Activated effector memory CD4-positive, alpha-beta T cell treated with Interleukin-2 at 50 U/mL for 16 hours (primary cell): Measurements from ENCODE around the gene TCEAL8.
"Not testable (repeated sequence)": the region's sequence is repeated elsewhere in the genome, so short reads cannot be mapped to it uniquely, and the experiment has no call there.

Source experiments
- DNase-seq: peaks from one replicate; pipeline ENCODE4 v3.0.0-alpha.2; 2020

Gene TCEAL8

GRCh38 chrX:103254921-103255493, at the start of gene TCEAL8:
TCEAL8 (minus strand) TSS chrX:103255155; CDS start chrX:103253979, 1,176 bp downstream.
- DNase-seq, result peak; percentile 29

- no peak for DNase-seq
Measured at GRCh38 chrX:103304705-103305104, 49.8 kb upstream of the TCEAL8 start.

GRCh38 chrX:103293118-103293517, 38.2 kb upstream of the TCEAL8 start:
- DNase-seq, result no peak

GRCh38 chrX:103279624-103280023, 24.7 kb upstream of the TCEAL8 start:
- DNase-seq, result no peak

GRCh38 chrX:103276581-103277002, 21.6 kb upstream of the TCEAL8 start, which contains the start of gene TCEAL5:
TCEAL5 (minus strand) TSS chrX:103276750; CDS start chrX:103274563, 2,187 bp downstream.
- no peak for DNase-seq

GRCh38 chrX:103275947-103276567, 21.1 kb upstream of the TCEAL8 start:
- no peak for DNase-seq

- no peak for DNase-seq
Measured at GRCh38 chrX:103274284-103274683, 19.3 kb upstream of the TCEAL8 start.

- DNase-seq, result no peak
Measured at GRCh38 chrX:103258275-103258674, 3.3 kb upstream of the TCEAL8 start.

- no peak for DNase-seq
Measured at GRCh38 chrX:103256651-103257050, 1.7 kb upstream of the TCEAL8 start.

GRCh38 chrX:103254171-103254824, 657 bp downstream of the TCEAL8 start:
- DNase-seq, result peak; percentile 14

- no peak for DNase-seq
Measured at GRCh38 chrX:103253608-103254007, 1.3 kb downstream of the TCEAL8 start.

- no peak for DNase-seq
Measured at GRCh38 chrX:103250977-103251376, 4.0 kb downstream of the TCEAL8 start.

GRCh38 chrX:103249805-103250204, 5.2 kb downstream of the TCEAL8 start:
- no peak for DNase-seq

- no peak for DNase-seq
Measured at GRCh38 chrX:103248553-103248952, 6.4 kb downstream of the TCEAL8 start.

GRCh38 chrX:103240155-103240554, 14.8 kb downstream of the TCEAL8 start:
- no peak for DNase-seq

- no peak for DNase-seq
Measured at GRCh38 chrX:103236296-103236695, 18.7 kb downstream of the TCEAL8 start.

- DNase-seq, result not testable (repeated sequence)
Measured at GRCh38 chrX:103235608-103236007, 19.3 kb downstream of the TCEAL8 start.

- no peak for DNase-seq
Measured at GRCh38 chrX:103234869-103235268, 20.1 kb downstream of the TCEAL8 start.

GRCh38 chrX:103233263-103233662, 21.7 kb downstream of the TCEAL8 start:
- DNase-seq, result no peak

- not testable (repeated sequence) for DNase-seq
Measured at GRCh38 chrX:103225918-103226317, 29.0 kb downstream of the TCEAL8 start.

GRCh38 chrX:103220511-103221323, 34.2 kb downstream of the TCEAL8 start:
- DNase-seq, result no peak

- peak; percentile 5 for DNase-seq
Measured at GRCh38 chrX:103215425-103215991, 39.4 kb downstream of the TCEAL8 start.

GRCh38 chrX:103214870-103215424, 40.0 kb downstream of the TCEAL8 start, which contains the start of gene BEX4:
BEX4 (plus strand) TSS chrX:103215108; CDS start chrX:103216154, 1,046 bp downstream.
- DNase-seq, result peak; percentile 71
